Neural progenitor cell (in vitro differentiated cells): Measurements from ENCODE around the gene TEAD3. TPM values are rescaled to one million over a fixed set of nuclear protein-coding genes. Genes with fewer than 3 reads are reported as not detected.

Source experiments
- DNase-seq: peaks from one replicate; pipeline ENCODE4 v3.0.0-alpha.2; 2016; ENCODE audit warnings: low spot score
- H2AFZ ChIP-seq: fragments of 200-600 bp; sonication (generic); replicated peaks from 2 replicates; pipeline ENCODE4 v1.6.1; 2016; ENCODE audit warnings: antibody characterized with exemption
- H3F3A ChIP-seq: fragments of 200-600 bp; sonication (generic); 2 replicates; pipeline ENCODE4 v1.6.1; 2016; ENCODE audit warnings: antibody characterized with exemption, low read depth
- H3K27ac ChIP-seq: fragments of 200-600 bp; sonication (generic); 2 replicates; pipeline ENCODE4 v1.5.1; 2016; ENCODE audit warnings: mild to moderate bottlenecking
- H3K27me3 ChIP-seq: fragments of 200-600 bp; sonication (generic); 2 replicates; pipeline ENCODE4 v1.6.1; 2016; ENCODE audit warnings: mild to moderate bottlenecking, moderate library complexity
- H3K36me3 ChIP-seq: fragments of 200-600 bp; sonication (generic); 2 replicates; pipeline ENCODE4 v1.5.1; 2016
- H3K4me1 ChIP-seq: fragments of 200-600 bp; sonication (generic); 2 replicates; pipeline ENCODE4 v1.6.1; 2016; ENCODE audit warnings: mixed run types
- H3K4me2 ChIP-seq: fragments of 200-600 bp; sonication (generic); 2 replicates; pipeline ENCODE4 v1.6.1; 2016
- H3K4me3 ChIP-seq: fragments of 200-600 bp; sonication (generic); 2 replicates; pipeline ENCODE4 v1.5.1; 2016
- H3K79me2 ChIP-seq: fragments of 200-600 bp; sonication (generic); 2 replicates; pipeline ENCODE4 v1.6.1; 2016; ENCODE audit warnings: low read depth
- H3K9ac ChIP-seq: fragments of 200-600 bp; sonication (generic); 2 replicates; pipeline ENCODE4 v1.6.1; 2016
- H3K9me3 ChIP-seq: fragments of 200-600 bp; sonication (generic); 2 replicates; pipeline ENCODE4 v1.5.1; 2016; ENCODE audit warnings: low read depth
- H4K20me1 ChIP-seq: fragments of 200-600 bp; sonication (generic); 2 replicates; pipeline ENCODE4 v1.6.1; 2016; ENCODE audit warnings: low read depth
- H3K27ac Mint-ChIP-seq: 3 replicates; pipeline ENCODE4 v1.8.0; 2021; ENCODE audit warnings: mixed read lengths
- H3K27me3 Mint-ChIP-seq: 2 replicates; pipeline ENCODE4 v1.8.0; 2022; ENCODE audit warnings: low read depth, mild to moderate bottlenecking, inconsistent platforms, moderate library complexity, mixed read lengths; ENCODE audit not compliant: insufficient read depth
- H3K36me3 Mint-ChIP-seq: 3 replicates; pipeline ENCODE4 v1.8.0; 2021; ENCODE audit warnings: mixed read lengths
- H3K4me1 Mint-ChIP-seq: 3 replicates; pipeline ENCODE4 v1.8.0; 2021; ENCODE audit warnings: mixed read lengths
- H3K4me3 Mint-ChIP-seq: 3 replicates; pipeline ENCODE4 v1.8.0; 2021; ENCODE audit warnings: mild to moderate bottlenecking, moderate library complexity, mixed read lengths
- H3K9me3 Mint-ChIP-seq: 3 replicates; pipeline ENCODE4 v1.8.0; 2020; ENCODE audit warnings: mixed read lengths
- CTCF ChIP-seq: fragments of 200-600 bp; sonication (generic); IDR thresholded peaks from 2 replicates; pipeline ENCODE4 v1.5.1; 2017; ENCODE audit warnings: antibody characterized with exemption, mild to moderate bottlenecking
- EZH2 ChIP-seq: fragments of 200-600 bp; sonication (generic); IDR thresholded peaks from 2 replicates; pipeline ENCODE4 v1.6.1; 2017; ENCODE audit warnings: antibody characterized with exemption, mild to moderate bottlenecking, moderate library complexity
- EZH2phosphoT487 ChIP-seq: fragments of 200-600 bp; sonication (generic); IDR thresholded peaks from 2 replicates; pipeline ENCODE4 v1.6.1; 2017; ENCODE audit warnings: antibody characterized with exemption
- total RNA-seq: library from RNA; depleted of rRNA; stranded (reverse); fragments of >200 nt; gene quantifications from 2 replicates; pipeline ENCODE4 v1.2.3, GENCODE V29; 2015; ENCODE audit warnings: low replicate concordance

TEAD3 gene
- total RNA-seq, 1 donor from 2014 or later, result 9.7 TPM

DNA sequence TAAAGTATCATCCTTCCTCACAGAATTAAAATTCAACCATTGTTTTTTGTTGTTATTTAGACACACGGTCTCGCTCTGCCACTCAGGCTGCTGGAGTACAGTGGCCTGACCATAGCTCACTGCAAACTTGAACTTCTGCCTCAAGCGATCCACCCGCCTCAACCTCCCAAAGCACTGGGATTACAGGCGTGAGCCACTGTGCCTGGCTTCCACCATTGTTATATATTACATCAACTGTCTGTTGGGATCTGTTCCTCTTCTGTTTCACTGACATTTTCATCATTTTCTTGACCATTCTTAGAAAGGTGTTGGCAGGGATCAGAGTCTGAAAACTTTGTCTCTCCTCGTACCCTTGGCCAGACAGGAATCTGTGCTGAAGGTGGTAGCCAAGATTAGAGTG lies 37.1 kb upstream of the TEAD3 start:
- peaks cover 24% of the 10 kb centered on the region for H3K4me1 ChIP-seq
- H3K27ac ChIP-seq, result no peak overlapping the region
- peak overlapping the region; percentile 57 for H3K27ac Mint-ChIP-seq
- H4K20me1 ChIP-seq, result peaks cover 11% of the 10 kb centered on the region
- no peaks in the 10 kb centered on the region for H3K79me2 ChIP-seq
- no peaks in the 10 kb centered on the region for H3K27me3 ChIP-seq
- H3K9ac ChIP-seq, result no peak overlapping the region
- peaks cover 22% of the 10 kb centered on the region for H3F3A ChIP-seq
- H3K9me3 ChIP-seq, result no peaks in the 10 kb centered on the region
- peak overlapping the region; percentile 70 for H3K4me2 ChIP-seq
- peaks cover 11% of the 10 kb centered on the region for H3K27me3 Mint-ChIP-seq
- peak overlapping the region; percentile 62 for H3K4me3 Mint-ChIP-seq
- H3K36me3 Mint-ChIP-seq, result no peaks in the 10 kb centered on the region
- H3K4me3 ChIP-seq, result peak overlapping the region; percentile 14
- no peak overlapping the region for H2AFZ ChIP-seq
- H3K36me3 ChIP-seq, result no peaks in the 10 kb centered on the region
- H3K4me1 Mint-ChIP-seq, result peaks cover 34% of the 10 kb centered on the region
- no peak for TF ChIP-seq CTCF
- TF ChIP-seq EZH2phosphoT487, result no peak
- no peak for TF ChIP-seq EZH2
- no peak for DNase-seq
- H3K9me3 Mint-ChIP-seq, result no peaks in the 10 kb centered on the region

DNA sequence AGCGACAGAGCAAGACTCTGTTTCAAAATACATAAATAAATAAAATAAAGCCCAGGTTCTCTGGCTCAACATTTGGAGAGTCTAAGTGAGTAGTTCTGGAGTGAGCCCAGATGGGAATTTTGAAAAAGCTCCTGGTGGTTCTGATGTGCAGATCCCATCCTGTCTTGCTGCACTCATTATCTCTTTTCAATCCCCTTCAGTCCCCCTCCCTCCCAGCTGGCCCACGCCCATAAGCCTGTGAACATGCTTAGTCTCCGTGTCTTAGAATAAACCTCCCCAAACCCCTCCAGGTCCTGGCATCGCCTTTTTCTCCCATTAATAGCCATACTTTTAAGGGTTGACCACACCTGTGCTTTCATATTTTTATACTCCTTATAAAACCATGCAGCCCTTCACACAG lies 35.2 kb upstream of the TEAD3 start:
- H3K36me3 Mint-ChIP-seq, result no peaks in the 10 kb centered on the region
- peaks cover 34% of the 10 kb centered on the region for H3K4me1 Mint-ChIP-seq
- H3K27ac Mint-ChIP-seq, result no peak overlapping the region
- peaks cover 22% of the 10 kb centered on the region for H3F3A ChIP-seq
- no peak overlapping the region for H2AFZ ChIP-seq
- H3K79me2 ChIP-seq, result no peaks in the 10 kb centered on the region
- no peaks in the 10 kb centered on the region for H3K9me3 ChIP-seq
- H4K20me1 ChIP-seq, result peaks cover 11% of the 10 kb centered on the region
- H3K27me3 ChIP-seq, result no peaks in the 10 kb centered on the region
- no peak overlapping the region for H3K4me2 ChIP-seq
- H3K9ac ChIP-seq, result no peak overlapping the region
- TF ChIP-seq EZH2phosphoT487, result no peak
- TF ChIP-seq CTCF, result no peak
- no peak for TF ChIP-seq EZH2
- DNase-seq, result no peak
- no peak overlapping the region for H3K4me3 ChIP-seq
- peaks cover 24% of the 10 kb centered on the region for H3K4me1 ChIP-seq
- H3K36me3 ChIP-seq, result no peaks in the 10 kb centered on the region
- no peak overlapping the region for H3K27ac ChIP-seq
- no peaks in the 10 kb centered on the region for H3K9me3 Mint-ChIP-seq
- peaks cover 9% of the 10 kb centered on the region for H3K27me3 Mint-ChIP-seq
- no peak overlapping the region for H3K4me3 Mint-ChIP-seq

DNA sequence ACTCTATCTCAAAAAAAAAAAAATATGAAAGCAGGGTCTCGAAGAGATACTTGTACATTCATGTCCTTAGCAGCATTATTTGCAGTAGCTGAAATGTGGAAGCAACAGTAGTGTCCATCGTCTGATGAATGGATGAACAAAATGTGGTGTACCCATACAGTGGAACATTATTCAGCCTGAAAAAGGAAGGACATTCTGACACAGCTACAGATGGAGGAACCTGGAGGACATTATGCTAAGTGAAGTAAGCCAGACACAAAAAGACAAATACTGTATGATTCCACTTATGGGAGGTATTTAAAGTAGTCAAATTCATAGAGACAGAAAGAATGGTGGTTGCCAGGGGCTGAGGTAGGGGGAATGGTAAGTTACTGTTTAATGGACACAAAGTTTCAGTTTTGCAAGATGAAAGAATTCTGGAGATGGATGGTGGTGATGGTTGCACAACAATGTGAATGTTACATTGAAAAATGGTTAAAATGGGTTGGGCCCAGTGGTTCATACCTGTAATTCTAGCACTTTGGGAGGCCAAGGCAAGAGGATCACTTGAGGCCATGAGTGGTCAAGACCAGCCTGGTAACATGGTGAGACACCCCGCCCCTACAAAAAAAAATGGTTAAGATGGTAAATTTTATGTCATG lies 27.6 kb upstream of the TEAD3 start:
- Histone ChIP-seq H3K4me2 (no peak overlapping the region), H3K36me3 (no peaks in the 10 kb centered on the region), H3K27ac (no peak overlapping the region), H3K9ac (no peak overlapping the region), H3K4me3 (no peak overlapping the region), H3K9me3 (no peaks in the 10 kb centered on the region), H3K4me1 (peaks cover 11% of the 10 kb centered on the region), H4K20me1 (no peaks in the 10 kb centered on the region), H3F3A (peaks cover 7% of the 10 kb centered on the region), H2AFZ (no peak overlapping the region), H3K79me2 (no peaks in the 10 kb centered on the region), H3K27me3 (no peaks in the 10 kb centered on the region)
- no peaks in the 10 kb centered on the region for H3K9me3 Mint-ChIP-seq
- H3K4me3 Mint-ChIP-seq, result peak overlapping the region; percentile 3
- H3K27ac Mint-ChIP-seq, result no peak overlapping the region
- H3K4me1 Mint-ChIP-seq, result peaks cover 3% of the 10 kb centered on the region
- no peak for DNase-seq
- no peaks in the 10 kb centered on the region for H3K36me3 Mint-ChIP-seq
- H3K27me3 Mint-ChIP-seq, result no peaks in the 10 kb centered on the region
- TF ChIP-seq CTCF (no peak), EZH2phosphoT487 (no peak), EZH2 (no peak)
